ENCODE data around the gene PKD1L1.

DNA sequence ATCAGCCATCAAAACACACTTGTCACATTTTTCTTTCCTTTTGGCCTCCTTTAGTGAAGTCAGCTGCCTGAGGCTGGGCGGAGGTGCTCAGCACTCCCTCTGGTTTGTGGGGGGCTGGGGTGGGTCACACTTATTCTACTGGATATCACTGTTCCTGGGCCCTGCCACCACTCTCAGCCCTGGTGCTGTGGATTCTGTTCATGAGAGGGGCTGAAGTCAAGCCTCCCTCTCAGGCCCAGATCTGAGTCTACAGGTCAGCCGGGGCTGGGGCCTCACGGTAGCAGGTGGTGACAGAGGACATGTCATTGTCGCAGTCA, 185.6 kb downstream of the PKD1L1 start:
- TF ChIP-seq, protein P1, sequence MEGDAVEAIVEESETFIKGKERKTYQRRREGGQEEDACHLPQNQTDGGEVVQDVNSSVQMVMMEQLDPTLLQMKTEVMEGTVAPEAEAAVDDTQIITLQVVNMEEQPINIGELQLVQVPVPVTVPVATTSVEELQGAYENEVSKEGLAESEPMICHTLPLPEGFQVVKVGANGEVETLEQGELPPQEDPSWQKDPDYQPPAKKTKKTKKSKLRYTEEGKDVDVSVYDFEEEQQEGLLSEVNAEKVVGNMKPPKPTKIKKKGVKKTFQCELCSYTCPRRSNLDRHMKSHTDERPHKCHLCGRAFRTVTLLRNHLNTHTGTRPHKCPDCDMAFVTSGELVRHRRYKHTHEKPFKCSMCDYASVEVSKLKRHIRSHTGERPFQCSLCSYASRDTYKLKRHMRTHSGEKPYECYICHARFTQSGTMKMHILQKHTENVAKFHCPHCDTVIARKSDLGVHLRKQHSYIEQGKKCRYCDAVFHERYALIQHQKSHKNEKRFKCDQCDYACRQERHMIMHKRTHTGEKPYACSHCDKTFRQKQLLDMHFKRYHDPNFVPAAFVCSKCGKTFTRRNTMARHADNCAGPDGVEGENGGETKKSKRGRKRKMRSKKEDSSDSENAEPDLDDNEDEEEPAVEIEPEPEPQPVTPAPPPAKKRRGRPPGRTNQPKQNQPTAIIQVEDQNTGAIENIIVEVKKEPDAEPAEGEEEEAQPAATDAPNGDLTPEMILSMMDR (tag by site-specific recombination; IDR thresholded peaks at IDR 0.05) = no peak
- no peak for TF ChIP-seq ZNF175 (tag by site-specific recombination; IDR thresholded peaks at IDR 0.05)
- no peak for TF ChIP-seq SALL2 (tag by site-specific recombination; IDR thresholded peaks at IDR 0.05; ENCODE audit: borderline replicate concordance)
- TF ChIP-seq ZNF335 (tag by site-specific recombination; conservative IDR thresholded peaks at IDR 0.05) = no peak
- TF ChIP-seq ZNF121 (tag by site-specific recombination; IDR thresholded peaks at IDR 0.05) = no peak
- TF ChIP-seq, protein P2, sequence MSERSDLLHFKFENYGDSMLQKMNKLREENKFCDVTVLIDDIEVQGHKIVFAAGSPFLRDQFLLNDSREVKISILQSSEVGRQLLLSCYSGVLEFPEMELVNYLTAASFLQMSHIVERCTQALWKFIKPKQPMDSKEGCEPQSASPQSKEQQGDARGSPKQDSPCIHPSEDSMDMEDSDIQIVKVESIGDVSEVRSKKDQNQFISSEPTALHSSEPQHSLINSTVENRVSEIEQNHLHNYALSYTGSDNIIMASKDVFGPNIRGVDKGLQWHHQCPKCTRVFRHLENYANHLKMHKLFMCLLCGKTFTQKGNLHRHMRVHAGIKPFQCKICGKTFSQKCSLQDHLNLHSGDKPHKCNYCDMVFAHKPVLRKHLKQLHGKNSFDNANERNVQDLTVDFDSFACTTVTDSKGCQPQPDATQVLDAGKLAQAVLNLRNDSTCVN (tag by site-specific recombination; optimal IDR thresholded peaks at IDR 0.05) = no peak
- no peak for TF ChIP-seq ZFP3 (tag by site-specific recombination; IDR thresholded peaks at IDR 0.05; ENCODE audit: low read depth)
- no peak for TF ChIP-seq ZNF274 (IDR thresholded peaks at IDR 0.05; ENCODE audit: low read length)
- TF ChIP-seq ZNF274 (tag by site-specific recombination; IDR thresholded peaks at IDR 0.05; ENCODE audit: borderline replicate concordance) = no peak
- TF ChIP-seq, protein P3, sequence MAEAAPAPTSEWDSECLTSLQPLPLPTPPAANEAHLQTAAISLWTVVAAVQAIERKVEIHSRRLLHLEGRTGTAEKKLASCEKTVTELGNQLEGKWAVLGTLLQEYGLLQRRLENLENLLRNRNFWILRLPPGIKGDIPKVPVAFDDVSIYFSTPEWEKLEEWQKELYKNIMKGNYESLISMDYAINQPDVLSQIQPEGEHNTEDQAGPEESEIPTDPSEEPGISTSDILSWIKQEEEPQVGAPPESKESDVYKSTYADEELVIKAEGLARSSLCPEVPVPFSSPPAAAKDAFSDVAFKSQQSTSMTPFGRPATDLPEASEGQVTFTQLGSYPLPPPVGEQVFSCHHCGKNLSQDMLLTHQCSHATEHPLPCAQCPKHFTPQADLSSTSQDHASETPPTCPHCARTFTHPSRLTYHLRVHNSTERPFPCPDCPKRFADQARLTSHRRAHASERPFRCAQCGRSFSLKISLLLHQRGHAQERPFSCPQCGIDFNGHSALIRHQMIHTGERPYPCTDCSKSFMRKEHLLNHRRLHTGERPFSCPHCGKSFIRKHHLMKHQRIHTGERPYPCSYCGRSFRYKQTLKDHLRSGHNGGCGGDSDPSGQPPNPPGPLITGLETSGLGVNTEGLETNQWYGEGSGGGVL (tag by site-specific recombination; IDR thresholded peaks at IDR 0.05) = no peak

Measured in HEK293 (cell line).